ENCODE results near the gene YY2.

Gene YY2

DNA sequence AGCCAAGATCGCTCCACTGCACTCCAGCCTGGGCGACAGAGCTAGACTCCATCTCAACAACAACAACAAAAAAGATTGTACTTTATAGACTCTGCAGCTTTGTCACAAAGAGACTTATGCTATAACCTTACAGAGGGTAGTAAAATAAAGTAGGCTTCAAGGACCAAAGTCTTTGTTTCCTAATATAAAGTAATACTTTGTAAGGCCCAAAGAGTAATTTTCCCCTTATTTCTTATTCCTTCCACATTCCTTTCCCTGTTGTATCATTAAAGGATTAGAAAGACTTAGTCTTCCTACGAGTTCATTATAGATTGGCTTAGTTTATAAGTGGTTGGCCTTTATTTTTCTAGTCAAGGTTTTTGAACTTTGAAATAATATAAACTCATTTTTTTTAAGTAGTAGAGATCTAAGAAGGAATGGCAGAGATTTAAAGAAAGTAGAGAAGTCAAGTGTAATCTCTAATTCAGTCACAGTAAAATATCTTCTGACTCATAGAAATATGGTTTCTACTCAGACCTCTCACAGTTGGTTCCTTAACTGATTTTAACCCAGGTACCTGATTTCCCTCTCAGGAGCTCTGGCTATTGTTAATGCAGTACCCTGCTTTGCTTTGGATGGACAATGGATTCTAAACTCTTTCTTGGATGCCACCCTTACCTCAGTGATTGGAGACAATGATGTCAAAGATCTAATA is 26.2 kb downstream of the YY2 start:
- DNase-seq: no peak

DNA sequence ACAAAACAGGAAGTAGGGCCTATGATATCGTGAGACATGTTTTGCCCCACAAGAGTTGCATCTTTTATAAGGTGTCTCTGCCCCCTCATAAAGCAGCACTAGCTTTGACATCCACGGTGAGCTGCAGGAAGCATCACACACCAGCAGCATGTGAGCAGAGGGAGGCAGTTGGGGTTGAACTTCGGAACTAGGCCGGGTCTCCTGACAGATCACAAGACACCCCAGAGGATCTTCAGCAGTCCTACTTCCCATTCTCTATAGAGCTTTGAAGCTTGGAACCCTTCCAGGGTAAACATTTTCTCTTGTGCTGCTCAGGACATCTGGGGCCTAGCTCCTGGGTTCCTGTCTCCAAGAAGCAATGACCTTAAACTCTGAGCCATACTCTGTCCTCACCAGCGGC is 27.5 kb downstream of the YY2 start:
- no peak for DNase-seq

DNA sequence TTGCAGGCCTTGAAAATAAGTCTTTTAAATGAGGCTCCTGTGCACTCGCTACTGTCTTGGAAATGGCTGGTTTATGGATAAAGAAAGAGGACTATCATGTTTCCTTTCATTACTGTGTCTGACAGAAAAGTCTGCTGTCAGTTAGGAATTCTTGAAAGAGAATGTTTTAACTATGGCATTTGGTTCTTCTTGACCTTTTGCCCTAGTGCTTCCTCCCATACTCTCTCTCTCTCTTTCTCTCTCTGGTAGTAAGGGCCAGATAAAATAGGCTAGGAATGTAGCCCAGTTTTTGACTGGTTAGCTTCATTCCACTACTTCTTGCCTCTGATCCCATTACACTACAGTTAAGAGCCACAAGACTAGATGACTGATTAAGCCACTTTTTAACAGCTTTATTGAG is 29.8 kb downstream of the YY2 start:
- DNase-seq: no peak

DNA sequence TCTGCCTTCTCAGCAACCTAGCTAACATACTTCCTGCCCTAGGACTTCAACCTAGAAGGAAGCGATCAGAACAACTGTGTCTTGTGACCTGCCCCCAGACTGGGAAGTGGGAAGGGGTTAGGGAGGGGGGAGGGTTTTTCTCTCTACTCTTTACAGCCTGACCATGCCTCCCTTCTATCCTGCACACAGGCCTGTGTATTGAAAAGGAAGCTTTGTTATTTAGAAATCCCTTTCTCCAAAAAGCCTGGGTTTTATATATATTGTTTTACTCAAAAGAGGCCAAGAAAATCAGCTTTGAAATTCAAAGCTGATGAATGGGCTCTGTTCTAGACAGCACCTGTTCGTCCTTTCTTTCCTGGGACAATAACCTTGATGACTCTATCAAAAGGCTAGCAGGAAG is 49.5 kb downstream of the YY2 start:
- no peak for DNase-seq

DNA sequence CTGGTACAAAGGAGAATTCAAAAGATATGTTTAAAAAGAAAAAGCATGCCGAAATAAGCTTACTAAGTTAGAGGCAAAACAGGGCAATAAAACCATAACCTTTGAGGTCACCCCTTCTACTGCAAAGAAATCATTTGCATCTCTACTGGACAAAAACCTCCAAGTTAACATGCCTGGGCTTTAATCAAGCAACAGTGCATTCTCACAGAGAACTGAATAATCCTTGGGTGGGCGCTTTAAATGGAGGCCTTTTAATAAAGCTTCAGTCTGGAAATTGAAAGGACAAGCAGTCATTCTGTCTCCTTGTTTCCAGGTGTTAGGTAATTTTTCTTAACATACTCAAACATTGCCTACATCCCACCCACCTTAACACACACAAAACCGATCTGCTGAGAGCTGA is 50.2 kb downstream of the YY2 start:
- DNase-seq: no peak

DNA sequence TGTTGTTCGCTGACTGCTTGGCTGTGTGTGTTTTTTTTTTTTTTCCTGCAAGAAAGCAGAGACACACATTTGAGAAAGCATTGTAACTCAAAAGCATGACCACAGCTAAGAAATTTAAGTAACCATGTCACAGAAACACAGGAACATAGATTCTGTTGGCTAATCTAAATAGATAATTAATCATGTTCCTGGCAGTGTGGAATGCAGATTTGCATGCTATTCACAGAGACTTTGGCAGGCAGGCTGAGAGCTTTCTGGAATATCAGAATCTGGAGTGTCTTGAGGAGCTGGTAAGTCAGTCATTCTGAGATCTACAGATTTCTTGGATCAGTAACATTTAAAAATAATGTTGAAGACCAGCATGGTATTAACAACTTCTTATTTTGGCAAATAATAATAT is 51.5 kb downstream of the YY2 start:
- no peak for DNase-seq
